Stimulated activated CD4-positive, alpha-beta T cell treated with anti-CD3 and anti-CD28 coated beads, Interleukin-12 subunit alpha, Interleukin-12 subunit beta, amount 100 ng/mL, for 48 hours (primary cell): ENCODE data around the gene GPC6.

ENCODE experiments used
- DNase-seq, 3 donors: peaks; one replicate each; pipeline ENCODE4 v3.0.0-alpha.2; 2020; ENCODE audit warnings: low read depth in 2 of 3, low spot score in 1 of 3

GPC6 gene

GRCh38 chr13:94382960-94383359, 1156.4 kb downstream of the GPC6 start:
- DNase-seq = no peak

- no peak for DNase-seq
Measured at GRCh38 chr13:94384231-94384905, 1157.8 kb downstream of the GPC6 start.

DNA sequence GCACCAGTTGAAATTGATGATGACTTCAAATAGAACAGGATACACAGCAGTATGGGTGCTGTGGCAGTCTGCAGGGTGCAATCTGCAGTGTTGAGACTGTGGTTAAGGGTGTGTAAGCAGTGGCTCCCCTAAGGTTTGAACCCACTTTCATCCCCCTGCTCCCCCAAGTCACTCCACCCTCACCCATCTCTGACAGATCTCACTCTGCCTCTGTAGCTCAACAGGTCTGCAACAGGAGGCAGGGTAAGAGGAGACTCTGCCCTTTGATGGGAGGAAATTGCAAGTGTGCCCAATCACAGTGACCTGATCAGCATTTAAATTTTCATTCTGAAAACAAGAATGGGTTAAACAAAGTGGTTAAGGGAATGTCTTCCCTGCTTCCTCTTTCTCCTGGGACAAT, 1160.4 kb downstream of the GPC6 start:
- DNase-seq = no peak

GRCh38 chr13:94389604-94390351, 1163.2 kb downstream of the GPC6 start:
- DNase-seq = no peak

GRCh38 chr13:94390881-94391280, 1164.3 kb downstream of the GPC6 start:
- DNase-seq = no peak

- DNase-seq = no peak
Measured at GRCh38 chr13:94394723-94395122, 1168.1 kb downstream of the GPC6 start.

DNA sequence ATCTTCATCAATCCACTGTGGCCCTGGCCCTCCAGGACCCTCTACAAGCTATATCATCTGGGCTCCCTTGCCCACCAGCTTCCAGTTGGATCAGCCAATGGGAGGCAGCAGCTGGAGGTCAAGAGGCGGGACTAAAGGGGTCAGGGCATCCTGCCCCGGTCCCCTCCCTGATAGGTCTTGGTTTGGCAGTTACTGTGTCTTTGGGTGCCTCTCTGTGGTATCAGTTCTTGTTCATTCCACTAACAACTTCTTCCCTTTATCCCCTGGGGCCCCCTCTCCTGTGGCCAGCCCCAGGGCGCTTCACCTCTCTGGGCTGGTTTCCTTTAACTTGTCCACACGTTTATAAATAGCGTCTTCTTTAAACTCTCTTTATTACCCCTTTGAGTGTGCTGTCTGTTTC, 1169.3 kb downstream of the GPC6 start:
- no peak for DNase-seq

GRCh38 chr13:94399812-94400211, 1173.2 kb downstream of the GPC6 start:
- DNase-seq = no peak

DNA sequence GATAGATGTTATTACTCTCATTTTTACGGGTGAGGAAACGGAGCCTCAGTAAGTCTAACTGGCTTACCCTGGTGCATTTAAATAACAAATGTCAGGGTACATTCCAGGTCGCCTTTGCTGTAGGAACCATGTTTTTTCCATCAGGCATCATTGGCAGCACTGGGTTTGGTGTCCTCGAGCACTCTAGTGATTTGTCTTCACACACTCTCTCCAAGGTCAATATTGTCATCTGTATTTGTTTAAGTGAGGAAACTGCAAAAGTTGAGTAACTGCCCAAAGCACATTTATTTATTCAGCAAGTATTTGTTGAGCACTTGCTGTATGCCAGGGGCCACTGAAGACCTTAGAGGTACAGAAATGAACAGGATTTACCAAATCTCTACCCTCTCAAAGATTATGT, 1174.3 kb downstream of the GPC6 start:
- no peak for DNase-seq

DNA sequence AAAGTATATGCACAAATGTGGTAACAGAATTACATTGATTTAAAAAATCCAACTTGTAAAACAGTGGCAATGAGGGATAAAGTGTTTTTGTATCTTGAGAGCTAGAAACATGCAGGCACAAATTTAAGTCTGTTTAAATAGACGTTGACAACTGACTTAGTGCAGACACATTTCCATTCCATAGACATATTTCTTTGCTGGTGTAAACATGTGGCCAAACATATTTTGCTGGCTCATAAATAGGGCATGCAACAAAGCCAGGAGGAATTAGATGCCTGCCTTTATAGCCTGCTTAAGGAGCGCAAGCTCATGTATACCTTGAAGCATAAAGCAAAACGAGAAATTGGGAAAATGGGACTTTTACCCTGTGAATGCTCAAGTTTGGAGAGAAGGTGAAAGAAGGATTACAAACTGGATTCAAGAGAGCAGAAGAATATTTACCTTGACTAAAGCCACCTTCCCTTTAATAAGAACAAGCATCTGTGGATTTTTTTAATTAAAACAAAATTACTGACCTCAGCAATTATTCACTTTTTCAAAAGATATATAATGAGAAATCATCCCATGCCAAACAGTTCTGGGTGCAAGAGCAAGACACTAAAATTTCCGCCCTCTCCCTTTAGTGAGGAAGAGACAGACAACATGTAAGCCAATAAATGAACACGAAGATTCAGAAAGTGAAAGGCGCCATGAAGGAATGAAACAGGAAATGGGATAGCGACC, 1181.9 kb downstream of the GPC6 start:
- no peak for DNase-seq

DNA sequence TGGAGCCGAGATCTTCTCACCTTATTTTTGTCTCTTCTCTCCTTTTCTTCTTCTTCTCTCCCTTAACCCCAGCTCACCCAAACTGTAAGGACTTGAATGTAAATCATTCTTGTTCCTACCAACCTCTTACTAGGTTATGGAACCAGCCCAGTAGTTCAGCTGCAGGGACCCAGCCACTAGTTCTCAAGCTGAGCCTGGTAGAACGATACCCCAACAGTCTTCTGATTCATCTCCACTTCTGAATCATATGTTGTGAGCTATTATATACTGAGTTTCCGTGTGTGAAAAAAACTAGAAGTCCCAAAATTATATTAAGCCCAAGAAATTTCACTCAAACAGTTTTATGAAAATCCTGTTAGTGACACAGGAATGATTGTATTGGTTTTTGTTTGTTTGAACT, 1185.1 kb downstream of the GPC6 start:
- DNase-seq = no peak

DNA sequence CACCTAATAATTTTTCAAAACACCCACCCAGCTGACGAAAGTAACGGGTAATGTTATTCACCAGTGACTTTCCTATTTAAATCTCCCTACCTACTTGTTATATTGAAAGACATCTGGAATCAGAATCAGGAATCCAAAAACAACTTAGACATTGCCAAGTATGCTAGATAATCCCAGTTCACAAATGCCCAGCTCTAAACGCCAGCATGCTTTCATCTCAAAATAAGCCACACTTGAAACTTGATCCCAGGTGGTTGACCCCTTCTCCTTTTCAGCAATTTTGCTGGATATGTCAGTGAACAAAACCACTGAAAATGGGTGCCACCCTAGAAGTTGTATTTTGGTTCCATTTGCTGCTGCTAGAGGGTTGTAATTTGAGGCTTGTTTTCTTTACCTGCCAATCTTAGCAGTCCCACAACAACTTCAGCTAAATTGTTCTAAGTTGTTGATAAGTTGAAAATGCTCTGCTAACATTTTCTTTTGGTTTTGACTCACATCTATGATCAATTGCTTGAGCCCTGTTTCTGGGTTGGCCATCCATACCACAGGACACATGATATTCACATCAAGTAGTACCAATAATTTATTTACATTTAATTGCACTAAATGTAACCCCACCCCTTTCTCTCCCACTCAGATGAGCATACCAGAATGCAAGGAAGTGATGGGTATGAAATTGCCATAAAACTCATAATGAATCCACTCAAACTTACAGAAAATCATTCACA, 1186.4 kb downstream of the GPC6 start:
- DNase-seq = no peak

DNA sequence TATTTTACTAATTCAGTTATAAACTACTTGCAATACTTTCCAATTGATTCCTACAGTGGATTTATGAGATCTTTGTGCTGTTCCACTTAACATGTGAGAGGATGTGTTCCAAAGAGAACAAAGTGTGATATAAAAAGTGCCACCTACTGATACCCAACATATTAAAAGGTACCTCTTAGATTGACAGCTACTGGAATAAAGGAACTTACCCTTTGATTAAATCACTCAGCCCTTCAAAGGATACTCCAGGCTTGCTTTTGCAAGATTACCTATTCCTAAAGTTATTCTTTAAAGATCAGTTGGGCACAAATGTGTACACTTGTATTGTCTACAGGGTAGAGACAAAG, 1187.0 kb downstream of the GPC6 start:
- DNase-seq = no peak

- no peak for DNase-seq
Measured at GRCh38 chr13:94414141-94414540, 1187.5 kb downstream of the GPC6 start.

GRCh38 chr13:94414708-94415107, 1188.1 kb downstream of the GPC6 start:
- DNase-seq = no peak

DNA sequence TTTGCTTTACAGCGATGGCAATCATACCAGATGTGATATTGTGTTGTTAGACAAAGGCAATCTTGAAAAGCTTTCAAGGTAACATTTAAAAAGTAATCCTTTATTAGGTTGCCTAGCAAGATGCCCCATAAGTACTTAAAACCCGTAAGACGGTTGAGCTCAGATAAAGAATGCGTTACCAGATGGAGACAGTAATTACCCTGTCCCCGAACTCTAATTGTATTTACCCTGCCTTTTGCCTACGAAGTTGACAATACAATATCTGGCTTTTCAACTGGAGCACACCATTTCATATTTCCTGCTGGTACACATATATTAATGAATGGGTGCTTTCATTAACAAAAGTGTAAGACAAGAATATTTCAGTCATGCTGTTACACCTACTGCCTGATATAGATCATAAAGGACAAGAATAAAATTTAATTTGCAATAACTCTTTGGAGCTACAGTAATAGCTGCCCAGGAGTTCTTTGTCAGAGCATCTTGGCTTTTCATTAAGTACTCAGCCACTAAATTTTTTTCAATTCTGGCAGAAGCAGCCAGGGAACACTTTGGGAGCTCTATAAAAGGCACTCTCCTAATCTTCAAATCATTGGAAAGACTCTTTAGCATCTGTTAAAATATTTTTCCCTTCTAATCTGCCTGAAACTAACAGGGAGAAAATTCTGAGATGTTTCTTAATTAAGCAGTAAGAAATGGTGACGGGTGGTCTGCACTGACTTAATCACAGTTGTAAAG, 1189.1 kb downstream of the GPC6 start:
- DNase-seq = no peak

DNA sequence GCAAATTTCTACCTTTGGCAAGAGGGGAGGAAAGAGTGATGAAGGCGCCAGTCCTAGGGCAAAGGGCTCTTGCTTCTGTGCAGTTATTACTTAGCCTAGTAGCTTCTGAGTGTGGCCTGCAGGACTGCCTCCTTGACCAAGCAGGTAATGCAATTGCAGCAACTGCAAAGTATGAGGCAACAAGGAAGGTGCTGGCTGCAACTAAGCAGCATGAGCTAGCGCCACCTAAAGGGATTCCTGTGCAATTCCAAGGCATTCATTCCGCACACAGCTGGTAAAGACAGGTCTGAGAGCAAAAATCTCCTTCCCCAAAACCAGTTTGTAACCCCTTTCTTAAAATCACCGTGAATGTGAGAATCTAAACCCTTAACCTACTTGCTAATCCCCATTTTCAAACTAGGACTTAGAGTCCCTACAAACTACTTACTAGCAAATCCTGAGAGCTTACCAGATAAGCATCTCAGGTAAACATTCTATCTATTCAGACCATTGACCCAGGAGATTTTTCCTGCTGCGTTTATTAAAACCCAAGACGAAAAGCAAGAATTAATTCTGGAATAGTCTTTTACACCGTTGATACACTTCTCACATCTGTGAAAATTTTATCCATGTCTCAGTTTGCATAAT, 1190.0 kb downstream of the GPC6 start:
- no peak for DNase-seq

- DNase-seq = no peak
Measured at GRCh38 chr13:94417294-94417693, 1190.7 kb downstream of the GPC6 start.

- peak in 2 of 3 donors; percentile 44 to 50 for DNase-seq
Measured at GRCh38 chr13:94419304-94419924, 1192.8 kb downstream of the GPC6 start.

- DNase-seq = no peak
Measured at GRCh38 chr13:94419925-94420305, 1193.3 kb downstream of the GPC6 start.
